C4-2B (cell line): ENCODE results near the gene ATAD1.

Source experiments
- CTCF ChIP-seq: fragments of 450-650 bp; conservative IDR thresholded peaks from 2 replicates; pipeline ENCODE4 v1.5.1; 2017; ENCODE audit warnings: mild to moderate bottlenecking
- ZFX ChIP-seq: fragments of 450-650 bp; IDR thresholded peaks from 2 replicates; pipeline ENCODE4 v1.6.1; 2017

GRCh38 chr10:87804939-87805569 lies 13.0 kb downstream of the ATAD1 start:
- TF ChIP-seq CTCF (no peak), ZFX (no peak)
